HFFc6 (cell line): ENCODE results near the gene MTMR4. TPM values are rescaled to one million over a fixed set of nuclear protein-coding genes. Genes with fewer than 3 reads are reported as not detected.

Experiments
- DNase-seq: peaks from one replicate; pipeline ENCODE4 v3.0.0-alpha.2; 2018
- H3K27ac Mint-ChIP-seq: 2 replicates; pipeline ENCODE4 v1.8.0; 2020; ENCODE audit warnings: mild to moderate bottlenecking, mixed read lengths
- H3K27me3 Mint-ChIP-seq: 2 replicates; pipeline ENCODE4 v1.8.0; 2021; ENCODE audit warnings: mild to moderate bottlenecking, moderate library complexity, mixed read lengths; ENCODE audit not compliant: insufficient read depth
- H3K36me3 Mint-ChIP-seq: 2 replicates; pipeline ENCODE4 v1.8.0; 2021; ENCODE audit warnings: low read depth, mixed read lengths
- H3K4me1 Mint-ChIP-seq: 2 replicates; pipeline ENCODE4 v1.8.0; 2020; ENCODE audit warnings: low read depth, mixed read lengths
- H3K4me3 Mint-ChIP-seq: 2 replicates; pipeline ENCODE4 v1.8.0; 2020; ENCODE audit warnings: mild to moderate bottlenecking, moderate library complexity, mixed read lengths
- H3K9me3 Mint-ChIP-seq: 2 replicates; pipeline ENCODE4 v1.8.0; 2020; ENCODE audit warnings: mild to moderate bottlenecking, mixed read lengths
- CTCF ChIP-seq: fragments of 200-600 bp; sonication (generic); IDR thresholded peaks from 2 replicates; pipeline ENCODE4 v1.5.0; 2021; ENCODE audit warnings: antibody characterized with exemption, mild to moderate bottlenecking
- total RNA-seq, 6 experiments: library from RNA; stranded (reverse); fragmentation: NEBNext Ultra II Directional; extraction: Animal tissue kit (Norgen Biotek cat#: 25700); gene quantifications; 2 replicates in 1 of 6; 3 replicates in 5 of 6; pipeline ENCODE4 v1.2.3, GENCODE V29; 2021

Gene MTMR4
- total RNA-seq, 6 experiments from 2014 or later = 25.3 to 32.2 (median 28.2) TPM

DNA sequence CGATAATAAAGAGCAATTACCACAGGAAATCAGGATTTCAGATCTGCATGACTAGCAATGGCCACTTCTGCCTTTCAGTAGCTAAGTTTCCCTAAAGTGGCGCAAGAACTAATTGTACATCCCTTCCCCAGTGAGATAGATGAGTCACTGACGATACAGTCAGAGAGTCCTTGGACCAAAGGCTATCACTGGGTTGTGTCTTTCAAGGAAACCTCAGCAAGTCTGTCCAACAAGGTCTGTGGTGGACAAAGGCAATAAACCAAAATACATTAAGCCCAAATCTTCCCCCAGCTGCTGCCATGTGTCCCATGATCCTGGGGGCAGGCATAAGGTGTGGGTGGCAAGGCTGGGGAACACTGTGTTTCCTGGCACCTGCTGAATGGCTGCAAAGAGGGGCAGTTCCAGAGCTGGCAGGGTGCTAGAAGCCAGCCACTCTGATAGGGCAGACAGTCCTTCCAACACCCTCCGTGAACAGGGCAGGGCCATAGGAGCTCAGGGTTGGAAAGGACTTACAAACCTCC, 20.5 kb upstream of the MTMR4 start:
- DNase-seq = peak; percentile 70
- H3K4me1 Mint-ChIP-seq = peaks cover 17% of the 10 kb centered on the region
- no peak overlapping the region for H3K4me3 Mint-ChIP-seq
- H3K27me3 Mint-ChIP-seq = peaks cover 23% of the 10 kb centered on the region
- no peak overlapping the region for H3K27ac Mint-ChIP-seq
- no peaks in the 10 kb centered on the region for H3K36me3 Mint-ChIP-seq
- no peak for TF ChIP-seq CTCF
- H3K9me3 Mint-ChIP-seq = no peaks in the 10 kb centered on the region

DNA sequence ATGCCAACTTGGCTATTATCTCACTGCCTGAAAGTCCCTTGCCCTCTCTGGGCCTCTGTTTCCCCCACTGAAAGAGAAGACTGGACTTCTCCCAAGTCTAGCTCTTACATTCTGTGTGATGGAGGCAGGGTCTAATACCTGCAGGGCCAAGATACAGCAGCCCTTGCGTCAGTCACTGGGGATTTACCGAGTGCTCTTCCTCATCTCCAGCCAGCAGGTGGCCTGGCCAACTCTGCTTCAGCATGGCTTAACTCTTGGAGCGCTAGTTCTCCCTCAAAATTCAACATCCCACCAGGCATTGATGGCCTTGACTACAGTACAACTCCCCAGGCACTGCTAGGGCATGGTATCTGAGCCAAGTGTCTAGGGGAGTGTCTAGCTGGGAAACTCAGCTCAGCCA, 19.9 kb upstream of the MTMR4 start:
- peaks cover 28% of the 10 kb centered on the region for H3K27me3 Mint-ChIP-seq
- TF ChIP-seq CTCF = peak; percentile 34
- H3K4me3 Mint-ChIP-seq = no peak overlapping the region
- H3K36me3 Mint-ChIP-seq = no peaks in the 10 kb centered on the region
- no peak for DNase-seq
- no peaks in the 10 kb centered on the region for H3K9me3 Mint-ChIP-seq
- H3K27ac Mint-ChIP-seq = no peak overlapping the region
- peaks cover 17% of the 10 kb centered on the region for H3K4me1 Mint-ChIP-seq

GRCh38 chr17:58533616-58534188, 19.3 kb upstream of the MTMR4 start:
- Mint-ChIP-seq H3K4me3 (no peak overlapping the region), H3K4me1 (peaks cover 17% of the 10 kb centered on the region), H3K27me3 (peaks cover 29% of the 10 kb centered on the region), H3K9me3 (no peaks in the 10 kb centered on the region), H3K27ac (no peak overlapping the region), H3K36me3 (no peaks in the 10 kb centered on the region)
- no peak for TF ChIP-seq CTCF
- no peak for DNase-seq

DNA sequence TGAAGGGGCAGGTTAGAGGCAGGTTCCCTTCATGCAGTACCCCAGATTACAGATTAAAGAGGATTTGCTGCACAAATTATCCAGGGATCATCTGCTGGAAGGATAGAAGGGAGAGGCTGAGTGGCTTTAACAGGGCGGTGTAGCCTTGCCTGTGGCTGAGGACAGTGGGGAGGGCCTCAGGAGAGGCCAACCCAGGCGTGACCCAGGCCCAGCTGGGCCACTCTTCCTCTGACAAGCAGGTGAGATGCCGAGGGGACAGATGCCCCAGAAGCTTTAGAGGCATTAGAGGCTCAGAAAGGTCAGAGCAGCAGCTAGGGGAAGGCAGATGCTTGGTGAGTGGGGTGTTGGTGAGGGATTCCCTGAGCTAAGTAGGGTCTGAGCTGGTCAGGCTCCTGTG, 18.1 kb upstream of the MTMR4 start:
- no peak for TF ChIP-seq CTCF
- Mint-ChIP-seq H3K27ac (no peak overlapping the region), H3K9me3 (no peaks in the 10 kb centered on the region), H3K4me3 (no peak overlapping the region), H3K4me1 (peaks cover 17% of the 10 kb centered on the region), H3K36me3 (no peaks in the 10 kb centered on the region), H3K27me3 (peaks cover 31% of the 10 kb centered on the region)
- no peak for DNase-seq

- DNase-seq = no peak
- H3K27me3 Mint-ChIP-seq = peaks cover 28% of the 10 kb centered on the region
- H3K4me1 Mint-ChIP-seq = peaks cover 17% of the 10 kb centered on the region
- H3K36me3 Mint-ChIP-seq = no peaks in the 10 kb centered on the region
- H3K27ac Mint-ChIP-seq = no peak overlapping the region
- no peak for TF ChIP-seq CTCF
- no peaks in the 10 kb centered on the region for H3K9me3 Mint-ChIP-seq
- H3K4me3 Mint-ChIP-seq = peak overlapping the region; percentile 40; the same call in 1 of the 2 replicates
Observed at GRCh38 chr17:58531661-58532554, 17.5 kb upstream of the MTMR4 start.
